ENCODE data around the gene CNOT1.
"Not testable (repeated sequence)": the region's sequence is repeated elsewhere in the genome, so short reads cannot be mapped to it uniquely, and the experiment has no call there.

Gene CNOT1

GRCh38 chr16:58629733-58630640, at the start of gene CNOT1:
TSS of gene CNOT1 (minus strand) at chr16:58629826. CDS start at chr16:58599337, 30,489 bp downstream.
- peak; percentile 93 for DNase-seq (ENCODE audit: low spot score)

DNA sequence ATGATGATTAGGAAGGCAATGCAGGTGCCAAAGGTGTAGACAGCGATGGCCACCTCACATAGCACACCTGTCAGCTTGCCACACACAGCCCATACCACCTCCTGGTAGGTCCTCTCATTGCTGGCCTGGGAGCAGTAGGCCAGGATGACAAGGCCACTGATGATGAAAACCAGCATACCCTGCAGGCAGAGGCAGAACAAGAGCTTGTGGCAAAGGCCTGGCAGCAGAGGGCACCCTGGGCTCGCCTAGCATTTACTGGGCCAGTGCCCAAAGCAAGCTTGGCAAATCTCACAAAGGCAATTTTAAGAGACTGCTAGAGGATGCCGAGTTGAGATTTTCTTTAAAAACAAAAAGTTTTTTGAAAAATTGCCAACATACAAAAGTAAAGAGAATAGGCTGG, 49.1 kb upstream of the CNOT1 start:
- no peak for DNase-seq (ENCODE audit: low spot score)

GRCh38 chr16:58678269-58678668, 48.6 kb upstream of the CNOT1 start:
- no peak for DNase-seq (ENCODE audit: low spot score)

DNA sequence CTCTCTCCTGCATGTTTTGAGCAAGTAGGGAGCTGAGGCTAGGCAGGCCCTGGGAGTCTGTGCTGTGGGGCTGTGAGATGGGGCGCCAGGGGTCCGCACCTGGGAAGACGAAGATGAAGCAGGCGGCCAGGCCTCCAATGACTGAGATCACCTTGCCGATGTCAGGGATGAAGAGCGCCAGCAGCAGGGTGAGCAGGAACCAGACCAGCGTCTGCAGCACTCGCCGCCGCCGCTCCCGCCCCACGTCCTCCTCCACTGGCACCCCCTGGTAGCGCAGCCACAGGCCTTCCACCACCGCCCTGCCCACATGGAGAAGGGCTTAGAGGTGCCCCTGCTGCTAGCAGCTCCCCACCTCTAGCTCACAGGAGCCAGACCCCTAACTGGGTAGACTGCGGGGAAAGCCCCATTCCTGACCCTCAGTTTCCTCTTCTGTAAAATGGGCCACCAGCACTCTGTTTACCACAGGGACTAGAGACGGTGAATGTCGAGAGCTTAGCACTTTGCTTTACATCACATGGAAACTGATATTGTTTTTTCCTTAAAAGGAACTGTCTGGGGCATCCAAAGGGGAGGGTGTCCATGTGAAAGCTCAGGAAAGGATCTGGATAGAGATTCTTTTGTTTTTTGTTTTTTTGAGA, 41.4 kb upstream of the CNOT1 start:
- DNase-seq (ENCODE audit: low spot score) = no peak

DNA sequence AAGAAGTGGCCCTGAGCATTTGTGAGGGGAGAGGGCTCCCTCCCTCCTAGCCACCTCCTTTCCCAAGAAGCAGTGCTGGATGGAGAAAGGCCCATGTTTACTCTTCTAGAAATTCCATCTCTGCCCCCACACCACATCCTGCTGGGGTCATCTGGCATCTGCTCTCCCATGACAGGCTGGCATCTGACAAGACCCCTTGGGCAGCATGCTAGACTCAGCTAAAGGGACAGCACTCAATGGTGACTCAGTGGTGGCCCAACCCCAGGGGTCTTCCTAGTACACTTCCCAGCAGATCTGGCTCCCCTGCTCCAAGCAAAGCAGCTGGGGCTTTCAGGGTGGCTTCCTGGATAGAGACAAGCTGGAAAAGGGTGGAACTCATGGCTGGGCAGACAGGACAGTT, 40.6 kb upstream of the CNOT1 start:
- DNase-seq (ENCODE audit: low spot score) = no peak

DNA sequence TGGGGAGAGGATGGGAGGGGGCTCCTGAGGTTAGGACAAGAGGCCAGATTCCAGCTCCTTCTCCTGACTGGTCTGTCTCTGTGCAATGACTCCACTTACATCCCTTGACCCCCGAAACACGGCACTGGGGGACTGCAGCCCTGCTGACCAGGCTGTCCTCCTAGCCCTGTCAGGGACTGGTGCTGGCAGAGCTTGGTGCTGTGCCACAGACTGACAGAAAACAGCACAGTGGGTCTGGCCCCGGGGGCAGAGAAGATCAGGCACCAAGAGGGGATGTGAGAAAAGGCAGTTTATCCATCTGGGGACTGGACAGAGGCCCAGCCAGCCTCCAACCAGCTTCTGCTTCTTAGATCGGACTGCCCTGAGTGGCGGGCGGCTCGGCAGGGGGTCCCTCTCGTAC, 35.6 kb upstream of the CNOT1 start:
- DNase-seq (ENCODE audit: low spot score) = no peak

DNA sequence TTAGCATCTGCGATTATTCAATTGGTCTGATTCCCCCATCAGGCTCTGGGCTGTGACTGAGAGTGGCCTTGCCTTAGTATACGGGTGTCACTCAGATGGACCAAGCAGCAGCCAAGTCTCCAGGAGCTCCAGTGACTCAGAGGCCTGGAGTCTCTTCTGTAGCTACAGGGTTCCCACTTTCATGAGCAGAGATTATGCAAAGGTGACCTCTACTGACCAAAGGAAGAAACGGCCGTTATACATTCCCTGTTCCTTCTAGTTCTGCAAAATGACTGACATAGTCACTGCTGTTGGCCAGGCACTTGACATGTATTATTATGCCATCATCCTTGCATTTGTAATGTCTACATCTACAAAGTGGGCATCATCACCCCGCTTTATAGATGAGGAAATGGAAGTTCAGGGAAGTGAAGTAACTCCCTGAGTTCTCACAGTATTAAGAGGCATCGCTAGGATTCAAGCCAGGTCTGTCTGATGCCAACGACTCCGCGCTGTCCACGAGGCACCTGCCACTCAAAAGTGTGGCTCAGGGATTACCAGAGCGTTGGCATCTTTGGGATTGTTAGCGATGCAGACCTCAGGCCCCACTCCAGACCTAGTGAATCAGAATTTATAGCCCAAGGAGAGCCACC, 31.7 kb upstream of the CNOT1 start:
- peak; percentile 76 for DNase-seq (ENCODE audit: low spot score)

GRCh38 chr16:58659911-58660310, 30.3 kb upstream of the CNOT1 start:
- DNase-seq (ENCODE audit: low spot score) = not testable (repeated sequence)

GRCh38 chr16:58658796-58659211, 29.2 kb upstream of the CNOT1 start:
- DNase-seq (ENCODE audit: low spot score) = no peak

- DNase-seq (ENCODE audit: low spot score) = no peak
Measured at GRCh38 chr16:58656899-58657298, 27.3 kb upstream of the CNOT1 start.

DNA sequence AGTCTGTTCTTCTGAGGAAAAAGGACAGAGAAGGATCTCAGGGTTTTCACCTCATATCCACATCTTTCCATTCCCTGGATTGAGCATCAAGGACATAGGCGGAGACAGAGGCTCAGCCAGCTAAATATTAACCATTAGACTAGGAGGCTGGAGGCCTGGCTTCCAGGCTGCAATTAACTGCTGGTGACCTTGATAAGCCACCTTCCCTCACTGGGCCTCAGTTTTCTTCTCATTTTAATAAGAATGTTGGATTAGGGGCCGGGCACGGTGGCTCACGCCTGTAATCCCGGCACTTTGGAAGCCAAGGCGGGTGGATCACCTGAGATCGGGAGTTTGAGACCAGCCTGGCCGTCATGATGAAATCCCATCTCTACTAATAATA, 25.6 kb upstream of the CNOT1 start:
- DNase-seq (ENCODE audit: low spot score) = no peak

GRCh38 chr16:58654560-58655214, 25.1 kb upstream of the CNOT1 start:
- DNase-seq (ENCODE audit: low spot score) = no peak

GRCh38 chr16:58652741-58653140, 23.1 kb upstream of the CNOT1 start:
- DNase-seq (ENCODE audit: low spot score) = no peak

GRCh38 chr16:58651965-58652348, 22.3 kb upstream of the CNOT1 start:
- DNase-seq (ENCODE audit: low spot score) = no peak

GRCh38 chr16:58649707-58650106, 20.1 kb upstream of the CNOT1 start:
- no peak for DNase-seq (ENCODE audit: low spot score)

GRCh38 chr16:58647107-58647506, 17.5 kb upstream of the CNOT1 start:
- no peak for DNase-seq (ENCODE audit: low spot score)

GRCh38 chr16:58644765-58645487, 15.3 kb upstream of the CNOT1 start:
- DNase-seq (ENCODE audit: low spot score) = no peak

DNA sequence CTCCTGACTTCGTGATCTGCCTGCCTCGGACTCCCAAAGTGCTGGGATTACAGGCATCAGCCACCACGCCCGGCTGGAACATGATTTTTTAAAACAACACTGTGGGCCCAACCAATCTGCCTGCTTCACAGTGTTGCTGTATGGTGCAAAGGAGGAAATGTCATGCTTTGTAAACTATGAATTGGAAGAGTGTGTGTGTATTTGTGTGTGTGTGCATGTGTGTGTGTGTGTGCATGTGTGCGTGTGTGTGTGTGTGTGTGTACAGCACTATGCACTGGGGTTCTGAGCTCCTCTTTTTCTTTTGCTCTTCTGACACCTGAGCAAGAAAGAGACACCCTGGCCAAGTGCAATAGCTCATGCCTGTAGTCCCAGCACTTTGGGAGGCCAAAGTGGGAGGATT, 14.5 kb upstream of the CNOT1 start:
- DNase-seq (ENCODE audit: low spot score) = no peak

DNA sequence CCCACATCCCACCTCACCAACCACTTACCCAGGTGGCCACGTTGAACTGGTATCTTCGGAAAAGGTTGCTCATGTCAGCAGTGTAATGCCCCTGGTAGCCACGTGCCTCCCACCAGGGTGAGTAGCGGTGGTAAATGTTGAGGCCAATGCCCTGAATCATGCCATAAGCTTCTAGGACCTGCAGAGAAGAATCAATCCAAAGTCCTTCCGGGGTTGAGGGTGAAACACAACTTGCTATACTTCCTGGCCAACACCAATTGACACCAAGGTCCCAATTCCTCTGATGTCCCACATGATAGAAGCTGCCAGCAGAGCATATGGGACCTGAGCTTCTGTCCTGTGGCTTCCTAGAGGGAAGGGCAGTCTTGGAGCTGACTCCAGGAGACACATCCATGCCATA, 11.3 kb upstream of the CNOT1 start:
- no peak for DNase-seq (ENCODE audit: low spot score)

DNA sequence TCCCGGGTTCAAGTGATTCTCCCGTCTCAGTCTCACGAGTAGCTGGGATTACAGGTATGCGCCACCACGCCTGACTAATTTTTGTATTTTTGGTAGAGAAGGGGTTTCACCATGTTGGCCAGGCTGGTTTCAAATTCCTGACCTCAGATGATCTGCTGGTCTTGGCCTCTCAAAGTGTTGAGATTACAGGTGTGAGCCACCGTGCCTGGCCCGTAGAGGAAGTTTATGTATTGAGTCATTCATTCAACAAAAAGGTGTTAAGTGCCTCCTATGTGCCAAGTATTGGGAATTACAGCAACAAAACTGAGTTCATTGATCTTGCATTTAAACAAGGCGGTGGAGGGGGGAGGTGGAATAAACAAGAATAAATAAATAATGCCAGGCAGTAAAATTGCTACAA, 10.2 kb upstream of the CNOT1 start:
- no peak for DNase-seq (ENCODE audit: low spot score)

GRCh38 chr16:58639230-58639629, 9.6 kb upstream of the CNOT1 start:
- DNase-seq (ENCODE audit: low spot score) = no peak
